OCI-LY3 (cell line): ENCODE measurements around the gene PSKH1.

ENCODE experiments used
- H2AFZ ChIP-seq: fragments of 200-600, 300-600 bp; shearing (Covaris generic); 2 replicates; pipeline ENCODE4 v1.6.0; 2014; ENCODE audit warnings: antibody characterized with exemption, low read depth, low read length
- H3K27ac ChIP-seq: fragments of 200-600, 300-600 bp; sonication (generic); 2 replicates; pipeline ENCODE4 v1.5.1; 2014; ENCODE audit warnings: mild to moderate bottlenecking, low read length, moderate library complexity, mixed read lengths
- H3K27me3 ChIP-seq: fragments of 200-600, 300-600 bp; sonication (generic); 2 replicates; pipeline ENCODE4 v1.6.1; 2014; ENCODE audit warnings: low read depth, low read length, mixed read lengths
- H3K36me3 ChIP-seq: fragments of 200-600, 300-600 bp; sonication (generic); replicated peaks from 2 replicates; pipeline ENCODE3; 2014; ENCODE audit warnings: low read depth, low read length, mixed read lengths
- H3K4me1 ChIP-seq: fragments of 300-600, 200-600 bp; sonication (generic); 2 replicates; pipeline ENCODE4 v1.6.1; 2014; ENCODE audit warnings: low read length, mixed read lengths
- H3K4me2 ChIP-seq: fragments of 200-600, 300-600 bp; sonication (generic); 2 replicates; pipeline ENCODE4 v1.6.1; 2014; ENCODE audit warnings: low read length, mixed read lengths
- H3K4me3 ChIP-seq: fragments of 300-600, 200-600 bp; sonication (generic); 2 replicates; pipeline ENCODE4 v1.5.1; 2014; ENCODE audit warnings: antibody characterized with exemption, mild to moderate bottlenecking, low read length, moderate library complexity
- H3K79me2 ChIP-seq: fragments of 300-600, 200-600 bp; shearing (Covaris generic); 2 replicates; pipeline ENCODE4 v1.6.1; 2014; ENCODE audit warnings: mild to moderate bottlenecking, low read length, mixed read lengths
- H3K9ac ChIP-seq: fragments of 300-600, 200-600 bp; shearing (Covaris generic); 2 replicates; pipeline ENCODE4 v1.6.0; 2014; ENCODE audit warnings: mild to moderate bottlenecking, low read length, moderate library complexity
- H3K9me3 ChIP-seq: fragments of 200-600, 300-600 bp; shearing (Covaris generic); 2 replicates; pipeline ENCODE4 v1.6.1; 2014; ENCODE audit warnings: low read length, mixed read lengths; ENCODE audit not compliant: insufficient read depth
- H4K20me1 ChIP-seq: fragments of 200-600, 300-600 bp; sonication (generic); 2 replicates; pipeline ENCODE4 v1.6.1; 2016; ENCODE audit warnings: low read length, mixed read lengths; ENCODE audit not compliant: insufficient read depth
- CTCF ChIP-seq: fragments of 200-600, 300-600 bp; sonication (generic); IDR thresholded peaks from 2 replicates; pipeline ENCODE4 v1.5.1; 2014; ENCODE audit warnings: antibody characterized with exemption, low read length, low read depth
- EZH2phosphoT487 ChIP-seq: fragments of 200-600 bp; shearing (Covaris generic); IDR thresholded peaks from 2 replicates; pipeline ENCODE4 v1.6.1; 2018; ENCODE audit warnings: antibody characterized with exemption, mixed run types, low read depth

Gene PSKH1

GRCh38 chr16:67934306-67935100 is 41.4 kb downstream of the PSKH1 start:
- TF ChIP-seq EZH2phosphoT487 = no peak
- no peak for TF ChIP-seq CTCF

GRCh38 chr16:67935101-67935401 is 42.0 kb downstream of the PSKH1 start:
- Histone ChIP-seq H3K4me1 (peaks cover 19% of the 10 kb centered on the region), H3K4me3 (peak overlapping the region; percentile 93), H2AFZ (no peak overlapping the region), H3K27ac (peak overlapping the region; percentile 16; the same call in 1 of the 2 replicates), H3K36me3 (peaks cover 54% of the 10 kb centered on the region), H3K27me3 (no peaks in the 10 kb centered on the region), H3K79me2 (peaks cover 42% of the 10 kb centered on the region), H3K9me3 (no peaks in the 10 kb centered on the region), H3K4me2 (peak overlapping the region; percentile 96), H4K20me1 (peaks cover 8% of the 10 kb centered on the region), H3K9ac (peak overlapping the region; percentile 48; the same call in 1 of the 2 replicates)
- TF ChIP-seq CTCF (no peak), EZH2phosphoT487 (no peak)

More at GRCh38 chr16:67934306-67935100, 41.4 kb downstream of the PSKH1 start:
- Histone ChIP-seq H3K9me3 (no peaks in the 10 kb centered on the region), H2AFZ (no peak overlapping the region), H4K20me1 (peaks cover 9% of the 10 kb centered on the region), H3K36me3 (peaks cover 48% of the 10 kb centered on the region), H3K27ac (no peak overlapping the region), H3K79me2 (peaks cover 39% of the 10 kb centered on the region), H3K4me2 (peak overlapping the region; percentile 96), H3K4me1 (peaks cover 24% of the 10 kb centered on the region), H3K9ac (no peak overlapping the region; the same call in 1 of the 2 replicates), H3K4me3 (peak overlapping the region; percentile 93), H3K27me3 (no peaks in the 10 kb centered on the region)

GRCh38 chr16:67935402-67936123 is 42.5 kb downstream of the PSKH1 start:
- H3K4me1 ChIP-seq = peaks cover 16% of the 10 kb centered on the region
- peaks cover 42% of the 10 kb centered on the region for H3K79me2 ChIP-seq
- peaks cover 8% of the 10 kb centered on the region for H4K20me1 ChIP-seq
- peak overlapping the region; percentile 98 for H3K27ac ChIP-seq
- peak overlapping the region; percentile 100 for H3K4me2 ChIP-seq
- H3K9ac ChIP-seq = peak overlapping the region; percentile 98
- no peaks in the 10 kb centered on the region for H3K9me3 ChIP-seq
- no peaks in the 10 kb centered on the region for H3K27me3 ChIP-seq
- TF ChIP-seq EZH2phosphoT487 (no peak), CTCF (no peak)
- peak overlapping the region; percentile 93 for H3K4me3 ChIP-seq
- H3K36me3 ChIP-seq = peaks cover 54% of the 10 kb centered on the region
- no peak overlapping the region for H2AFZ ChIP-seq

GRCh38 chr16:67936124-67936879 is 43.2 kb downstream of the PSKH1 start, which contains the start of gene PSMB10:
Gene PSMB10 (minus strand): TSS chr16:67936850. CDS start chr16:67936749, 101 bp downstream.
- Histone ChIP-seq H3K27ac (peak within 1 kb of the TSS; percentile 98), H3K4me1 (peaks cover 16% of the 10 kb centered on the region)

More at GRCh38 chr16:67936124-67936879, 43.2 kb downstream of the PSKH1 start, which contains the start of gene PSMB10:
- H2AFZ ChIP-seq = no peak within 1 kb of the TSS
- H3K79me2 ChIP-seq = peaks cover 42% of the 10 kb centered on the region
- H4K20me1 ChIP-seq = peaks cover 8% of the 10 kb centered on the region
- no peaks in the 10 kb centered on the region for H3K9me3 ChIP-seq
- peak within 1 kb of the TSS; percentile 98 for H3K9ac ChIP-seq
- peak within 1 kb of the TSS; percentile 100 for H3K4me2 ChIP-seq
- peaks cover 53% of the 10 kb centered on the region for H3K36me3 ChIP-seq
- no peak for TF ChIP-seq CTCF
- no peak for TF ChIP-seq EZH2phosphoT487
- H3K4me3 ChIP-seq = peak within 1 kb of the TSS; percentile 93
- no peaks in the 10 kb centered on the region for H3K27me3 ChIP-seq
